CMK (cell line): ENCODE results near the gene NEK10.

Experiments
- DNase-seq: peaks from one replicate; pipeline ENCODE4 v3.0.0-alpha.2; 2010; ENCODE audit warnings: low read depth

Gene NEK10

DNA sequence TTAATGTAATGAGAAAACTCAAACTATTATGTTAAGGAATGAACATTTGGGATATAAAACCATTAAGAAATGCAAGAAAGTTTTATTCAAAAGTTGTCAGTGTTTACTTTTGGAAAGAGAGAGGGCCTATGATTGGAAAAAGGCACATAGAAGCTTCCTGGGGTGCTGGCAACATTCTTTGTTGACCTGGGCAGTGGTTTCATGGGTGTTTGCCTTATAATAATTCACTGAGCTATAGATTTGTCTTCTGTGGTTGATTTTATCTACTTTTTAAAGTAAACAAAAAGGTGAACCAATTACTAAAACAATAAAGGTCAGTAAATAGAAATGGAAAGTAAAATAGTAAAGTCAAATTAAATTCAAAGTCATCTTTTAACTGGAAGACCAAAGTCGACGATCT, 308.8 kb downstream of the NEK10 start:
- no peak for DNase-seq
